ENCODE results near the gene C4orf46.

DNA sequence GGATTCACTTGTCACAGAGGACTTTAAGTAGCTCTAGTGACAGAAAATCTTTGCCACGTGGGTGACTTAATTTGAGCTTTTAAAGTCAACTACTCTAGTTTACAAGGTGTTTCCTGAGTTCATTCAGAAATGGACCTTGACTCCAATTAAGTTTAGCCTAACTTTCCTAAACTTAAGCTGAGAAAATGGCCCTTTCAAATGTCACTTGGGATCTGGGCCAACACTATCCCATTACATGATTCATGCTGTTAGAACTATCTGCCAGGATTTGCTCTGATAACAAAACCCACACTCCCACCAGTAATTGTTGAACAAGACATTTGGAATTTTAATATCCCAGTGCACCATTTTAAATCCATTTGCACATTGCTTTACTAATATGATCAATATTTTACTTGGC, 40.8 kb downstream of the C4orf46 start:
- no peak for TF ChIP-seq EP300 (conservative IDR thresholded peaks at IDR 0.05; ENCODE audit: poor library complexity, severe bottlenecking)
- no peak for TF ChIP-seq CTCF (IDR thresholded peaks at IDR 0.05; ENCODE audit: poor library complexity, severe bottlenecking)
- TF ChIP-seq POLR2AphosphoS5 (IDR thresholded peaks at IDR 0.05): no peak
- TF ChIP-seq, protein P1, sequence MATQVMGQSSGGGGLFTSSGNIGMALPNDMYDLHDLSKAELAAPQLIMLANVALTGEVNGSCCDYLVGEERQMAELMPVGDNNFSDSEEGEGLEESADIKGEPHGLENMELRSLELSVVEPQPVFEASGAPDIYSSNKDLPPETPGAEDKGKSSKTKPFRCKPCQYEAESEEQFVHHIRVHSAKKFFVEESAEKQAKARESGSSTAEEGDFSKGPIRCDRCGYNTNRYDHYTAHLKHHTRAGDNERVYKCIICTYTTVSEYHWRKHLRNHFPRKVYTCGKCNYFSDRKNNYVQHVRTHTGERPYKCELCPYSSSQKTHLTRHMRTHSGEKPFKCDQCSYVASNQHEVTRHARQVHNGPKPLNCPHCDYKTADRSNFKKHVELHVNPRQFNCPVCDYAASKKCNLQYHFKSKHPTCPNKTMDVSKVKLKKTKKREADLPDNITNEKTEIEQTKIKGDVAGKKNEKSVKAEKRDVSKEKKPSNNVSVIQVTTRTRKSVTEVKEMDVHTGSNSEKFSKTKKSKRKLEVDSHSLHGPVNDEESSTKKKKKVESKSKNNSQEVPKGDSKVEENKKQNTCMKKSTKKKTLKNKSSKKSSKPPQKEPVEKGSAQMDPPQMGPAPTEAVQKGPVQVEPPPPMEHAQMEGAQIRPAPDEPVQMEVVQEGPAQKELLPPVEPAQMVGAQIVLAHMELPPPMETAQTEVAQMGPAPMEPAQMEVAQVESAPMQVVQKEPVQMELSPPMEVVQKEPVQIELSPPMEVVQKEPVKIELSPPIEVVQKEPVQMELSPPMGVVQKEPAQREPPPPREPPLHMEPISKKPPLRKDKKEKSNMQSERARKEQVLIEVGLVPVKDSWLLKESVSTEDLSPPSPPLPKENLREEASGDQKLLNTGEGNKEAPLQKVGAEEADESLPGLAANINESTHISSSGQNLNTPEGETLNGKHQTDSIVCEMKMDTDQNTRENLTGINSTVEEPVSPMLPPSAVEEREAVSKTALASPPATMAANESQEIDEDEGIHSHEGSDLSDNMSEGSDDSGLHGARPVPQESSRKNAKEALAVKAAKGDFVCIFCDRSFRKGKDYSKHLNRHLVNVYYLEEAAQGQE (IDR thresholded peaks at IDR 0.05; ENCODE audit: borderline replicate concordance): no peak
- no peak for TF ChIP-seq EZH2 (IDR thresholded peaks at IDR 0.05; ENCODE audit: borderline replicate concordance, insufficient read depth, low read length, poor library complexity, severe bottlenecking)
- no peak for TF ChIP-seq RAD21 (conservative IDR thresholded peaks at IDR 0.05)
